Mesenchymal stem cell (in vitro differentiated cells and primary cell): ENCODE measurements around the gene JUN.

ENCODE experiments used
- DNase-seq: peaks from one replicate; pipeline ENCODE4 v3.0.0-alpha.2; 2013
- H2AFZ ChIP-seq: one replicate; pipeline ENCODE4 v1.6.1; 2013; ENCODE audit warnings: low read depth, mild to moderate bottlenecking, control low read depth, inconsistent platforms, low read length, moderate library complexity
- H2AK5ac ChIP-seq: 2 replicates; pipeline ENCODE4 v1.6.1; 2013; ENCODE audit warnings: low read length, moderate library complexity, mild to moderate bottlenecking, inconsistent platforms; ENCODE audit not compliant: severe bottlenecking
- H2BK120ac ChIP-seq: one replicate; pipeline ENCODE4 v1.6.1; 2013; ENCODE audit warnings: low read depth, mild to moderate bottlenecking, inconsistent platforms, low read length, moderate library complexity
- H2BK12ac ChIP-seq, 2 experiments: one replicate each; pipeline ENCODE4 v1.6.1; 2013; ENCODE audit warnings: inconsistent platforms in 2 of 2, low read length in 2 of 2, mild to moderate bottlenecking in 2 of 2, moderate library complexity in 2 of 2, control low read depth in 1 of 2
- H2BK15ac ChIP-seq: one replicate; pipeline ENCODE4 v1.6.1; 2013; ENCODE audit warnings: mild to moderate bottlenecking, low read depth, inconsistent platforms; ENCODE audit not compliant: poor library complexity, severe bottlenecking
- H2BK5ac ChIP-seq: 2 replicates; pipeline ENCODE4 v1.6.1; 2013; ENCODE audit warnings: low read depth, mild to moderate bottlenecking, low read length, control low read depth, inconsistent platforms; ENCODE audit not compliant: poor library complexity, severe bottlenecking
- H3K14ac ChIP-seq, 2 experiments: one replicate each; pipeline ENCODE4 v1.6.1; 2013; ENCODE audit warnings: inconsistent platforms in 2 of 2, low read length in 2 of 2, control low read depth in 1 of 2, mild to moderate bottlenecking in 1 of 2, moderate library complexity in 1 of 2
- H3K18ac ChIP-seq, 2 experiments: one replicate each; pipeline ENCODE4 v1.6.1; 2013; ENCODE audit warnings: inconsistent platforms in 2 of 2, low read length in 2 of 2, control low read depth in 1 of 2, low read depth in 1 of 2, mild to moderate bottlenecking in 1 of 2
- H3K23ac ChIP-seq, 2 experiments: one replicate each; pipeline ENCODE4 v1.6.1; 2013; ENCODE audit warnings: inconsistent platforms in 2 of 2, low read length in 2 of 2, mild to moderate bottlenecking in 2 of 2, moderate library complexity in 2 of 2, control low read depth in 1 of 2
- H3K27ac ChIP-seq: 2 replicates; pipeline ENCODE4 v1.5.1; 2013; ENCODE audit warnings: mild to moderate bottlenecking, moderate library complexity, low read length, control low read depth, inconsistent platforms; ENCODE audit not compliant: poor library complexity, severe bottlenecking
- H3K27me3 ChIP-seq, 2 experiments: 2 replicates each; pipeline versions ENCODE4 v1.6.1 to v1.7.0; 2013; ENCODE audit warnings: low read length in 2 of 2, mild to moderate bottlenecking in 2 of 2, moderate library complexity in 2 of 2, control low read depth in 1 of 2, inconsistent platforms in 1 of 2; ENCODE audit not compliant: control insufficient read depth in 1 of 2, insufficient read depth in 1 of 2
- H3K36me3 ChIP-seq, 2 experiments: 2 replicates each; pipeline versions ENCODE4 v1.6.1 to v1.7.0; 2013; ENCODE audit warnings: low read length in 2 of 2, control low read depth in 1 of 2, inconsistent platforms in 1 of 2, low read depth in 1 of 2, mild to moderate bottlenecking in 1 of 2; ENCODE audit not compliant: insufficient read depth in 2 of 2, control insufficient read depth in 1 of 2
- H3K4ac ChIP-seq, 2 experiments: one replicate each; pipeline ENCODE4 v1.6.1; 2013; ENCODE audit warnings: inconsistent platforms in 2 of 2, low read length in 2 of 2, mild to moderate bottlenecking in 2 of 2, moderate library complexity in 2 of 2, control low read depth in 1 of 2, low read depth in 1 of 2
- H3K4me1 ChIP-seq: 2 replicates; pipeline ENCODE4 v1.6.1; 2013; ENCODE audit warnings: low read depth, low read length, control low read depth; ENCODE audit not compliant: control insufficient read depth, insufficient read depth
- H3K4me2 ChIP-seq: 2 replicates; pipeline ENCODE4 v1.6.1; 2013; ENCODE audit warnings: low read length, mild to moderate bottlenecking, inconsistent platforms; ENCODE audit not compliant: poor library complexity, severe bottlenecking
- H3K4me3 ChIP-seq, 2 experiments: 2 replicates each; pipeline versions ENCODE4 v1.5.1 to v1.7.0; 2013; ENCODE audit warnings: low read length in 2 of 2, mild to moderate bottlenecking in 2 of 2, control low read depth in 1 of 2, low read depth in 1 of 2; ENCODE audit not compliant: insufficient read depth in 1 of 2
- H3K79me1 ChIP-seq: replicated peaks from 2 replicates; pipeline ENCODE4 v1.6.1; 2013; ENCODE audit warnings: mild to moderate bottlenecking, control low read depth, low read length, inconsistent platforms; ENCODE audit not compliant: poor library complexity, severe bottlenecking
- H3K9ac ChIP-seq: 2 replicates; pipeline ENCODE4 v1.7.0; 2013; ENCODE audit warnings: mild to moderate bottlenecking, low read length, moderate library complexity
- H3K9me3 ChIP-seq: 2 replicates; pipeline ENCODE4 v1.7.0; 2013; ENCODE audit warnings: mild to moderate bottlenecking, low read length; ENCODE audit not compliant: control insufficient read depth
- H4K8ac ChIP-seq: one replicate; pipeline ENCODE4 v1.6.1; 2013; ENCODE audit warnings: inconsistent platforms, mild to moderate bottlenecking, low read length, moderate library complexity
- H4K91ac ChIP-seq: one replicate; pipeline ENCODE4 v1.6.1; 2013; ENCODE audit warnings: mild to moderate bottlenecking, low read length, inconsistent platforms
- WGBS: methylation state at CpG from one replicate; pipeline ENCODE4 v1.1.7; 2013; ENCODE audit warnings: mixed read lengths; 5-methylcytosine and 5-hydroxymethylcytosine counted together

Gene JUN

DNA sequence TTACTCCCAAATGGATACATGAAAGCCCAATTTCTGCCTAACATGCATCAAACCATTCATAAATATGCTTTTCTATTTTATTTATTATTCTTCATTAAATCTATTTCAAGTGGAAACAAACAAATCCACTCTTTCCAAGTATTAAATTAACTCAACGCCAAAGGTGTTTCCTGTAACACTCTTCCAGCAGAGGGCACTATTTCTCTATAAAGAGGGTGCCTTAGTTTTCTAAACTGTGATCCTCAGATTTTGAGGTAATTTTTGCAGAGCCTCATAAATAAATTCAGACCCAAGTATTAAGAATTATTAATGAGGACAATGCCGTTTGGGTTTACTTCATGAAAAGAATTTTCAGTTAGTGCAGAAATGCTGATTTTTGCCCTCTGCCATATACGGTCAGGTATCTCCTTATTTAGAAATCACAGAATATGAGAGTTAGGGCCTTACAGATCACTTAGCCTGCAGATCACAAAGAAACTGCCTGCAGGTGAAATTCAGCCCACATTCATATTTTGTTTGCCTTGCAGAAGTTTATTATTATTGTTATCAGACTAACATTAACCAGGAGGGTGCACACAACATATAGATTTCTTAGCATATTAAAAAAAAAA, 43.9 kb downstream of the JUN start:
- H3K4me2 ChIP-seq, result no peak overlapping the region
- no peaks in the 10 kb centered on the region for H3K27me3 ChIP-seq
- 33% methylated on average over 3 of the region's 3 CpGs for WGBS
- no peak overlapping the region for H2BK12ac ChIP-seq
- no peak overlapping the region for H4K91ac ChIP-seq
- H3K4me3 ChIP-seq, result no peak overlapping the region
- H3K23ac ChIP-seq, result no peak overlapping the region
- H3K4me1 ChIP-seq, result peaks cover 2% of the 10 kb centered on the region
- H3K36me3 ChIP-seq, result no peaks in the 10 kb centered on the region
- H3K14ac ChIP-seq, result no peak overlapping the region
- no peaks in the 10 kb centered on the region for H3K9me3 ChIP-seq
- no peak overlapping the region for H2BK5ac ChIP-seq
- peak overlapping the region; percentile 31 for H3K9ac ChIP-seq
- H3K18ac ChIP-seq, result no peak overlapping the region
- H4K8ac ChIP-seq, result no peak overlapping the region
- no peak overlapping the region for H3K27ac ChIP-seq
- no peak overlapping the region for H3K4ac ChIP-seq
- no peak overlapping the region for H2AK5ac ChIP-seq
- no peaks in the 10 kb centered on the region for H3K79me1 ChIP-seq
- no peak overlapping the region for H2BK15ac ChIP-seq
- H2BK120ac ChIP-seq, result no peak overlapping the region
- no peak overlapping the region for H2AFZ ChIP-seq
- peak; percentile 62 for DNase-seq

- Histone ChIP-seq H2BK15ac (no peak overlapping the region), H2BK5ac (no peak overlapping the region), H3K18ac (no peak overlapping the region), H3K79me1 (no peaks in the 10 kb centered on the region), H3K36me3 (no peaks in the 10 kb centered on the region), H4K91ac (no peak overlapping the region), H3K27ac (no peak overlapping the region), H3K14ac (no peak overlapping the region), H3K4me3 (no peak overlapping the region), H3K23ac (no peak overlapping the region), H2BK120ac (no peak overlapping the region), H2AK5ac (no peak overlapping the region), H2BK12ac (no peak overlapping the region), H3K27me3 (no peaks in the 10 kb centered on the region), H3K4me2 (no peak overlapping the region), H3K9ac (no peak overlapping the region), H3K4ac (no peak overlapping the region), H3K4me1 (peaks cover 2% of the 10 kb centered on the region), H3K9me3 (no peaks in the 10 kb centered on the region), H4K8ac (no peak overlapping the region), H2AFZ (no peak overlapping the region)
- no CpG with 5 or more reads among the region's 3 CpGs for WGBS
- DNase-seq, result no peak
These were observed 45.0 kb downstream of the JUN start for GRCh38 chr1:58738876-58739275.

DNA sequence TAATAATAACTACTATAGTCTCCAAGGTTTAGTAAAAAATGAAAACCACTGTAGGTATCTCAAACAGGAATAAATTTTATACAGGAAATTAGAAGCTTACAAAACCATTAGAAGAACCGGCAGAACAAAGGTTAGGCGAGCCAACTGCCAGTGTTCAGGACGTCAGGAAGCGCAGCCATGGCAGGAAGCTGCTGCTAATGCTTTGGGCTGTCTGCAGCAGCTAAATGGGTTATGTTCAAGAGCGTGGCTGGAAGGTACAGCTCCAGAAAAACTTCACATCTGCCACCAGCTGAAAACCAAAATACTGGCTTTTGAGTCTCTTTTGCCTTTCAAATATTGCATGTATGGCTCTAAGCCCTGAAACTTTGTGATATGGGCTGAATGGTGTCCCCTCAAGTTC, 48.3 kb downstream of the JUN start:
- no peak for DNase-seq
- Histone ChIP-seq H4K8ac (no peak overlapping the region), H2AK5ac (no peak overlapping the region), H3K79me1 (no peaks in the 10 kb centered on the region), H3K4me3 (no peak overlapping the region), H3K4me1 (no peaks in the 10 kb centered on the region), H2AFZ (no peak overlapping the region), H2BK5ac (no peak overlapping the region), H2BK12ac (no peak overlapping the region), H3K9ac (no peak overlapping the region), H3K4ac (no peak overlapping the region), H3K18ac (no peak overlapping the region), H2BK120ac (no peak overlapping the region), H3K14ac (no peak overlapping the region), H3K23ac (no peak overlapping the region), H4K91ac (no peak overlapping the region), H3K36me3 (no peaks in the 10 kb centered on the region), H3K27me3 (no peaks in the 10 kb centered on the region), H3K9me3 (no peaks in the 10 kb centered on the region), H2BK15ac (no peak overlapping the region), H3K4me2 (no peak overlapping the region), H3K27ac (no peak overlapping the region)
- 96% methylated on average over 5 of the region's 5 CpGs for WGBS

DNA sequence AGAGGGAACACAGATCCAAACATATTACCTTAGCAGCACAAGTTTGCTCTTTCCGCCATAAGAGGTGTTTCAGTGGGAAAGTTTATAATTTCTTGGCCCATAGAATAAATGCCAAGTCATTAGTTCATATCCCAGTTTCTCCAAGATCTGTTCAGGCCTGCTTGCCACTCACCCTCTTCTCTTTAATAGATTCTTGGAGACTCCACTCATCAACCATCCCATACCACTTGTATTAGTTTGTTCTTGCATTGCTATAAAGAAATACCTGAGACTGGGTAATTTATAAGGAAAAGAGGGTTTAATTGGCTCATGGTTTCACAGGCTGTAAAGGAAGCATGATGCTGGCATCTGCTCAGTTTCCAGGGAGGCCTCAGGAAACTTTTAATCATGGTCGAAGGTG, 49.2 kb downstream of the JUN start:
- Histone ChIP-seq H3K9ac (no peak overlapping the region), H3K14ac (no peak overlapping the region), H3K4me1 (no peaks in the 10 kb centered on the region), H2BK120ac (no peak overlapping the region), H3K9me3 (no peaks in the 10 kb centered on the region), H2AK5ac (no peak overlapping the region), H3K79me1 (no peaks in the 10 kb centered on the region), H3K18ac (no peak overlapping the region), H3K27ac (no peak overlapping the region), H4K8ac (no peak overlapping the region), H3K23ac (no peak overlapping the region), H3K27me3 (no peaks in the 10 kb centered on the region), H3K4ac (no peak overlapping the region), H2BK12ac (no peak overlapping the region), H3K4me2 (no peak overlapping the region), H2AFZ (no peak overlapping the region), H2BK15ac (no peak overlapping the region), H3K4me3 (no peak overlapping the region), H3K36me3 (no peaks in the 10 kb centered on the region), H4K91ac (no peak overlapping the region), H2BK5ac (no peak overlapping the region)
- WGBS, result 100% methylated on average over 1 of the region's 2 CpGs
- no peak for DNase-seq
